NB4 (cell line): ENCODE results near the gene SSR1.

Experiments used
- CTCF ChIP-seq: IDR thresholded peaks from one replicate; pipeline ENCODE4 v1.5.1; 2012; ENCODE audit warnings: low read depth, low read length
- MAX ChIP-seq: IDR thresholded peaks from 2 replicates; pipeline ENCODE4 v1.6.1; 2011; ENCODE audit warnings: low read depth, low read length
- POLR2A ChIP-seq: IDR thresholded peaks from 2 replicates; pipeline ENCODE4 v1.6.1; 2011; ENCODE audit warnings: mild to moderate bottlenecking; ENCODE audit not compliant: insufficient read length; ENCODE audit errors: extremely low read depth

- no peak for TF ChIP-seq CTCF
- no peak for TF ChIP-seq POLR2A
- TF ChIP-seq MAX, result no peak
Measured at GRCh38 chr6:7252390-7252789, 60.6 kb downstream of the SSR1 start.
